HG03097 (cell line): Measurements from ENCODE around the gene MTMR8.

ENCODE experiments used
- ATAC-seq: cut with Tn5 transposase; IDR thresholded peaks from one replicate; pipeline ENCODE4 v1.9.1; 2021; ENCODE audit not compliant: unreplicated experiment, low FRiP score

MTMR8 gene

DNA sequence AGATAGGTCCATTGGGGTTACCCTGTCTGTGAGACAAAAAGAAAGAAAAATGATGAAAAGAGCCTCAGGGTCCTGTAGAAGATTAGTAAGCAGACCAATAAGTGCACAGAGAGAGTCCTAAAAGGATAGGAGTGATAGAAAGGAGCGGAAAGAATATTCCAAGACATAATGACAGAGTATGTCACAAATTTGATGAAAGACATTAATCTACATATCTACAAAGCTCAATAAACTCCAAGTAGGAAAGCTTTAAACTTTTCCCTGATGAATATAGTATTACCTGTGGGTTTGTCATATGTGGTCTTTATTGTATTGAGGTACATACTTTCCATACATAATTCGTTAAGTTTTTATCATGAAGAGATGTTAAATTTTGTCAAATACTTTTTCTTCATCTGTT, 73.7 kb downstream of the MTMR8 start:
- ATAC-seq: no peak

DNA sequence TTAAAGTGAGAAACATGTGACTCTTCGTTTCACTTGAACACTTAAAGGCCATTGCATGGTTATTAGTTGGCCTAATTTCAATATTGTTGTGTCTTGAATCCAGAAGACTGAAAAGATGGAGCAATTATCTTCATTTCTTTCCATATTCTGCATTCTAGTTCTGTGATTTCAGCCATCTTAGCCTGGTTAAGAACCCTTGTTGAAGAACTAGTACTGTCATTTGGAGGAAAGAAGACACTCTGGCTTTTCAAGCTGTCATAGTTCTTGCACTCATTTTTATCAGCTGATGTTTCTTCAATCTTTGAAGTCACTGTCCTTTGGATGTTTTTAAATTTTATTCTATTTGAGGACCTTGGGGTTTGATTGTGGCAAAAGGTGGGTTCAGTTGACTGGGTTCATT, 81.6 kb downstream of the MTMR8 start:
- no peak for ATAC-seq

DNA sequence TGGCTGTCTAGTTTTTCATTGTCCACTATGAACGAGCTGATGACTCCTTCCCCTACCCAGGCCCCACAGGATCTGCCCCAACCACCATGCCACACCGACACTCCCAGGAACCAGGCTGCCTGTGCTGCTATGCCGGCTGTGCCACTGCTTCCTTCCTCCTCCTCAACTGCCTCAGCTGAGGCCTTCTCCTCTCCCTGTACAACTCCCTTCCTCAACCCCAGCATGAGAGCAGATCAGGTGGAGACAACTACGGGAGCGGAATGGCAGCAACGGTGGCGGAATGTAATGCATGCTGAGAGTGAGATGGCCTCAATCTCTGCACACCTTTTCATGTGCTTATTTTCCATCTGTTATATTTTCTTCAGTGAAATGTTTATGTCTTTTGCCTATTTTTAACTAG, 88.5 kb downstream of the MTMR8 start:
- no peak for ATAC-seq

DNA sequence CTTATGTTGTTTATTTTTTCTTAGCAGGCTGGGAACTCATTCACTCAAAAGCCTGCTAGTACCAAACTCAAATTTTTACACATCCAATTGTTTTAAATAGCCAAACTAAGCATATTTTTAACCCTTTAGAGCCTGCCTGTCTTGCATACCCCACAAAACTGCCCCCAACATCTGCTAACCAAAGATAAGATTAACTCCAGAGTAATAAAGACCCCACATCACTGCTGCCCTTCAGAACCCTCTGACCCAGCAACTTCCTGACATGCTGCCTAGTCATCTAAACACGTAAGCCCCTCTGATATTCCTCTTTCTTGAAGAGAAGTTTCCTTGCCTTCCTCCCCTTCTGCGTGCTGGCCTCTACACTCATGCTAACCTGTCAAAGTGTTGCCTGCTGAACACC, 104.1 kb downstream of the MTMR8 start:
- no peak for ATAC-seq

DNA sequence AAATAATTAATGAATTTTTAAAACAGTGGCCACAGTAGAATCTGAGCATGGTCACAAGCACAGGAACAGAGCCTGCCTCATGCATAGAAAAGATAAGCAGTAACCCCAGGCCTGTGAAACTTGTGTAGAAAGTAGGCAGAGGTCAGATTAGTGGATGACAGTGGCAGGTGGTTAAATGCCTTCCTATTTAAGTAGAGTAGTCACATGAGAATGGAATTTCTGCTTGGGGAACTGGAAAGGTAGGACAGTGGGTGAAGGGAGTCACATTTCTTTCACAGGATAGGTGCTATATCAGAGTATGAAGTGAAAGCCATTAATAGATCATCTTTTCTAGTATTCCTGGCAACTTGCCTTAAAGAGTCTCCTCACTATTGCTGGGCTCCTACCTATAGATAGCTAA, 130.0 kb downstream of the MTMR8 start:
- ATAC-seq: no peak

DNA sequence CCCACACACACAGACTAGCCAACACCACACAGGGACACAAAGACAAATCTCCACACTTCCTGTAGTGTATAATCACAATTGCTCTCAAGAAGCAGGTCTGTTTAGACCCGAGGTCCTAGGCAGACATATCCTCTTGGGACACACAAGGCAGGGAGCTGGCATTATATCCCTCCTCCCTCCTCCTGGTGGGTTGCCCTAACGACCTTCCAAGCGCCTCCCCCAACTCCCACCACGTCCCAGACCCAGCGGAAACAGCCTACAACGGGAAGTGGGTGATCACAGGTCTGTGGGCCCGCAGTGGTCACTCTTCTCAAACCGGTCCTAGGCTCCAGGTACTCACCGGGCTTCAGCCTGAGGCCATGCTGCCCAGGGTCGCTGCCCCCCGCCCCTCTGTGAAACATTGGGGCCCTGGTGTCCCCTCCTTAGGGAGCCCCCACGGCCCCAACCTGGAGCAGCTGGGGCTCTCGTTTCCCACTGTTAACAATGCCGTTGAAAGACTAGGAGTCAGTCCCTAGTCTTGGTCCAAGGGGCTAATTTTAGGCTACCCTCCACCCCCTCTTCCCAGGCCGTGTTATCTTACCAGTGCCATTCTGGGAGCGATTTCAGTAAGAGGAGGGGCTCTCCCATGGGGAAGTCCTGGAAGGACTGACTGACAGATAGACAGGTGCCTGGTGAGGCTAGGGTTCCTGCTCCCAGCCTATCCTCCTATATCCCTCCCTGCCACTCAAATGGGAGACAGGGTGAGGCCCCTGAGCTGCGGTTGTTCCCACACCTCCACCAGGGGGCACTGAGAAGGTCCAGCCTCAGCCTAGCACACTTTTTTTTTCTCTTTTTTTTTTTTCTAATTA, 164.9 kb downstream of the MTMR8 start, which contains the start of gene ASB12:
Gene ASB12, minus strand, starts transcription at position 485 of the 848 bp plus-strand sequence. CDS start 4,957 bp downstream, outside the sequence.
- ATAC-seq: no peak

DNA sequence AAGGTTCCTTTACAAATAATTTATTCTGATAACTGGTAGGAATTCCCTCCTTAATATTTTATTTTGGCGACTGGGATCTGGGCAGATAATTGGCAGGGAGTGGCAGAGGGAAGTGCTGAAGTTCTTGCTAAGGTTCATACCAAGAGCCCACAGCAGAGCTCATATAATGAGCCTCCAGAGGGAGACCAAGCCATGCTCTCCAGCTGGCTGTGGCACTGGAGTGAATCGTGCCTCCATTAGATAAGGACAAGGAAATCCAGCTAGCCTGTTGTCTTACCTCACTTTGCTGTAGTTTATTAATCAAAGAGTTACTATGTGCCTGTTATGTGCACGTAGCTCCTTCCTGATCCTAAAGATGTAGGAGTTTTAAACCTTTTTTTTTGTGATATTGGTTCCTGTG, 166.1 kb downstream of the MTMR8 start:
- ATAC-seq: no peak
